ENCODE measurements around the gene ANAPC2.

GRCh38 chr9:137222190-137223077, 34.1 kb upstream of the ANAPC2 start, which contains the start of gene RNF208:
- TF ChIP-seq CTCF (IDR thresholded peaks at IDR 0.05) (no peak), POLR2A (IDR thresholded peaks at IDR 0.05) (no peak), POLR2AphosphoS5 (IDR thresholded peaks at IDR 0.05) (no peak)

All from prostate gland (tissue), 2 donors.